SK-N-SH (cell line): Measurements from ENCODE around the gene GSTM1. TPM values are rescaled to one million over a fixed set of nuclear protein-coding genes. Genes with fewer than 3 reads are reported as not detected.

Experiments
- CTCF ChIA-PET: fragments of 300-600, 350-600 bp; formaldehyde crosslinking; extraction: SDS; loops from one replicate; lab custom pipeline; 2021; lab: Yijun Ruan, JAX
- POLR2A ChIA-PET: fragments of 350-600 bp; sonication (Branson Sonifier 250); formaldehyde crosslinking; extraction: SDS; loops from one replicate; lab custom pipeline; 2020; ENCODE audit warnings: antibody characterized with exemption, inconsistent platforms; lab: Yijun Ruan, JAX
- DNase-seq: peaks from one replicate; pipeline ENCODE4 v3.0.0; 2012
- H2AFZ ChIP-seq: fragments of 200-600 bp; sonication (generic); 2 replicates; pipeline ENCODE4 v1.8.1; 2016; ENCODE audit warnings: antibody characterized with exemption, mild to moderate bottlenecking, low read depth
- H3F3A ChIP-seq: fragments of 200-600 bp; sonication (generic); replicated peaks from 2 replicates; pipeline ENCODE3; 2016; ENCODE audit warnings: antibody characterized with exemption, mild to moderate bottlenecking; ENCODE audit not compliant: insufficient read depth
- H3K27ac ChIP-seq, 2 experiments: fragments of 200-500 bp in 1 of 2; fragments of 200-600 bp in 1 of 2; sonication (Bioruptor generic) in 1 of 2; sonication (generic), shearing (Covaris generic) in 1 of 2; 2 replicates each; pipeline versions ENCODE4 v1.5.1 to v1.6.1; 2014 to 2016; ENCODE audit warnings: low read depth in 2 of 2, inconsistent platforms in 1 of 2, low read length in 1 of 2, mild to moderate bottlenecking in 1 of 2, mixed read lengths in 1 of 2
- H3K27me3 ChIP-seq: fragments of 200-600 bp; sonication (generic), shearing (Covaris generic); 2 replicates; pipeline ENCODE4 v1.6.1; 2016; ENCODE audit warnings: mixed run types; ENCODE audit not compliant: insufficient read depth
- H3K36me3 ChIP-seq, 2 experiments: fragments of 200-500 bp in 1 of 2; fragments of 200-600 bp in 1 of 2; sonication (Bioruptor generic) in 1 of 2; sonication (generic) in 1 of 2; replicated peaks in 1 of 2; 2 replicates each; pipeline versions ENCODE3 to v1.5.1; 2014 to 2016; ENCODE audit warnings: low read length in 1 of 2, mild to moderate bottlenecking in 1 of 2; ENCODE audit not compliant: insufficient read depth in 2 of 2, control insufficient read depth in 1 of 2
- H3K4me1 ChIP-seq, 2 experiments: fragments of 200-500 bp in 1 of 2; fragments of 200-600 bp in 1 of 2; sonication (Bioruptor generic) in 1 of 2; sonication (generic), shearing (Covaris generic) in 1 of 2; 2 replicates each; pipeline versions ENCODE4 v1.5.1 to v1.6.1; 2014 to 2016; ENCODE audit warnings: low read depth in 1 of 2, low read length in 1 of 2, mixed run types in 1 of 2; ENCODE audit not compliant: insufficient read depth in 2 of 2, control insufficient read depth in 1 of 2
- H3K4me2 ChIP-seq: fragments of 200-600 bp; sonication (generic), shearing (Covaris generic); 2 replicates; pipeline ENCODE4 v1.6.1; 2017; ENCODE audit warnings: mixed run types
- H3K4me3 ChIP-seq, 2 experiments: fragments of 200-500 bp in 1 of 2; fragments of 200-600 bp in 1 of 2; sonication (Bioruptor generic) in 1 of 2; sonication (generic), shearing (Covaris generic) in 1 of 2; 2 replicates each; pipeline versions ENCODE4 v1.5.1 to v1.8.1; 2014 to 2016; ENCODE audit warnings: low read depth in 2 of 2, inconsistent platforms in 1 of 2, low read length in 1 of 2, mild to moderate bottlenecking in 1 of 2, mixed read lengths in 1 of 2, moderate library complexity in 1 of 2
- H3K79me2 ChIP-seq: fragments of 200-600 bp; sonication (generic); 2 replicates; pipeline ENCODE4 v1.8.1; 2017; ENCODE audit warnings: mild to moderate bottlenecking; ENCODE audit not compliant: insufficient read depth
- H3K9ac ChIP-seq: fragments of 200-600 bp; sonication (generic); 2 replicates; pipeline ENCODE4 v1.6.1; 2017; ENCODE audit warnings: mixed run types
- H3K9me2 ChIP-seq: fragments of 200-600 bp; sonication (generic); 2 replicates; pipeline ENCODE4 v1.6.1; 2017; ENCODE audit warnings: mixed run types
- H3K9me3 ChIP-seq: fragments of 200-600 bp; sonication (generic); 2 replicates; pipeline ENCODE4 v1.6.1; 2017; ENCODE audit warnings: mixed run types, mild to moderate bottlenecking, moderate library complexity
- H4K20me1 ChIP-seq: fragments of 200-600 bp; sonication (generic); 2 replicates; pipeline ENCODE4 v1.6.1; 2017; ENCODE audit warnings: mild to moderate bottlenecking, mixed run types; ENCODE audit not compliant: insufficient read depth
- CHD2 ChIP-seq: fragments of 150-350 bp; IDR thresholded peaks from 2 replicates; pipeline ENCODE4 v1.6.1; 2018; ENCODE audit warnings: low read length; ENCODE audit not compliant: partially characterized antibody
- CTCF ChIP-seq: fragments of 200-600 bp; sonication (generic); IDR thresholded peaks from 2 replicates; pipeline ENCODE4 v1.6.1; 2017; ENCODE audit warnings: antibody characterized with exemption, mild to moderate bottlenecking, moderate library complexity
- ELF1 ChIP-seq: IDR thresholded peaks from 2 replicates; pipeline ENCODE4 v1.4.0; 2012
- EP300 ChIP-seq, 2 experiments: IDR thresholded peaks; 2 replicates each; pipeline versions ENCODE4 v1.4.0 to v1.6.1; 2012; ENCODE audit warnings: borderline replicate concordance in 1 of 2, low read depth in 1 of 2, low read length in 1 of 2
- FOSL2 ChIP-seq: IDR thresholded peaks from 2 replicates; pipeline ENCODE4 v1.4.0; 2012; ENCODE audit warnings: low read depth, mild to moderate bottlenecking, moderate library complexity, borderline replicate concordance
- GABPA ChIP-seq: IDR thresholded peaks from 2 replicates; pipeline ENCODE4 v1.4.0; 2012; ENCODE audit warnings: low read depth, mild to moderate bottlenecking
- GATA2 ChIP-seq: sonication (generic); formaldehyde crosslinking; IDR thresholded peaks from 2 replicates; pipeline ENCODE4 v1.5.0; 2020; ENCODE audit warnings: mild to moderate bottlenecking, missing genetic modification reagents
- IRF3 ChIP-seq: fragments of 150-350 bp; IDR thresholded peaks from 2 replicates; pipeline ENCODE4 v1.6.1; 2016; ENCODE audit warnings: mild to moderate bottlenecking, low read depth, low read length
- JUND ChIP-seq: IDR thresholded peaks from 2 replicates; pipeline ENCODE4 v1.4.0; 2012
- POLR2AphosphoS5 ChIP-seq: IDR thresholded peaks from 2 replicates; pipeline ENCODE4 v1.6.1; 2012; ENCODE audit warnings: low read depth, low read length
- RCOR1 ChIP-seq: fragments of 150-350 bp; IDR thresholded peaks from 2 replicates; pipeline ENCODE4 v1.6.1; 2017; ENCODE audit warnings: antibody characterized with exemption, low read length
- RXRA ChIP-seq: IDR thresholded peaks from 2 replicates; pipeline ENCODE4 v1.4.0; 2012; ENCODE audit warnings: low read depth, mild to moderate bottlenecking, borderline replicate concordance
- SMC3 ChIP-seq: IDR thresholded peaks from 2 replicates; pipeline ENCODE4 v1.6.1; 2012; ENCODE audit warnings: low read depth, low read length, improper control_type of control experiment
- TAF1 ChIP-seq: IDR thresholded peaks from 2 replicates; pipeline ENCODE4 v1.6.1; 2012; ENCODE audit warnings: low read depth, mild to moderate bottlenecking, low read length, moderate library complexity, borderline replicate concordance
- TEAD4 ChIP-seq: IDR thresholded peaks from 2 replicates; pipeline ENCODE4 v1.4.0; 2012; ENCODE audit warnings: mild to moderate bottlenecking, borderline replicate concordance; ENCODE audit not compliant: insufficient read depth
- WGBS: methylation state at CpG from one replicate; pipeline ENCODE4 v1.1.6; 2017; ENCODE audit warnings: low lambda C conversion rate; 5-methylcytosine and 5-hydroxymethylcytosine counted together
- polyA plus RNA-seq, 3 experiments: library from polyadenylated mRNA; depleted of rRNA; stranded (reverse); fragments of >200 nt; gene quantifications; 2 replicates each; pipeline ENCODE4 v1.2.3, GENCODE V29; 2012
- TF ChIP-seq, protein P1 (sequence below): IDR thresholded peaks from 2 replicates; pipeline ENCODE4; 2012
- TF ChIP-seq, protein P2 (sequence below): IDR thresholded peaks from 2 replicates; pipeline ENCODE4 v1.4.0; 2012; ENCODE audit warnings: low read depth
- TF ChIP-seq, protein P3 (sequence below): IDR thresholded peaks from 2 replicates; pipeline ENCODE4 v1.4.0; 2012; ENCODE audit warnings: low read depth, borderline replicate concordance

Gene GSTM1
- polyA plus RNA-seq, 1 of the 3 experiments (the other 2 are of a cell fraction): not detected

GRCh38 chr1:109689844-109690405, 2.3 kb downstream of the GSTM1 start:
- Histone ChIP-seq H3K4me3 (no peak overlapping the region), H3K9ac (no peak overlapping the region), H3K9me2 (no peaks in the 10 kb centered on the region), H3K4me1 (no peaks in the 10 kb centered on the region), H3K9me3 (no peaks in the 10 kb centered on the region), H3K79me2 (no peaks in the 10 kb centered on the region), H3K4me2 (no peak overlapping the region), H2AFZ (no peak overlapping the region), H4K20me1 (no peaks in the 10 kb centered on the region), H3K27me3 (no peaks in the 10 kb centered on the region), H3K36me3 (no peaks in the 10 kb centered on the region), H3K27ac (no peak overlapping the region), H3F3A (no peaks in the 10 kb centered on the region)
- no CpG with 5 or more reads among the region's 6 CpGs for WGBS
- CTCF ChIA-PET: no interaction called here
- DNase-seq: no peak
- TF ChIP-seq POLR2AphosphoS5 (no peak), IRF3 (no peak), JUND (no peak), EP300 (IDR thresholded peaks at IDR 0.05; ENCODE audit: borderline replicate concordance in 1 of 2, low read depth in 1 of 2, low read length in 1 of 2) (no peak), GATA2 (CRISPR knock-in tag) (no peak), ELF1 (no peak), RXRA (no peak), TEAD4 (no peak), GABPA (no peak), SMC3 (no peak), FOSL2 (no peak), RCOR1 (no peak), CHD2 (no peak), TAF1 (no peak), CTCF (no peak)
- TF ChIP-seq, protein P1, sequence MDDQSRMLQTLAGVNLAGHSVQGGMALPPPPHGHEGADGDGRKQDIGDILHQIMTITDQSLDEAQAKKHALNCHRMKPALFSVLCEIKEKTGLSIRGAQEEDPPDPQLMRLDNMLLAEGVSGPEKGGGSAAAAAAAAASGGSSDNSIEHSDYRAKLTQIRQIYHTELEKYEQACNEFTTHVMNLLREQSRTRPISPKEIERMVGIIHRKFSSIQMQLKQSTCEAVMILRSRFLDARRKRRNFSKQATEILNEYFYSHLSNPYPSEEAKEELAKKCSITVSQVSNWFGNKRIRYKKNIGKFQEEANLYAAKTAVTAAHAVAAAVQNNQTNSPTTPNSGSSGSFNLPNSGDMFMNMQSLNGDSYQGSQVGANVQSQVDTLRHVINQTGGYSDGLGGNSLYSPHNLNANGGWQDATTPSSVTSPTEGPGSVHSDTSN: no peak
- TF ChIP-seq, protein P2, sequence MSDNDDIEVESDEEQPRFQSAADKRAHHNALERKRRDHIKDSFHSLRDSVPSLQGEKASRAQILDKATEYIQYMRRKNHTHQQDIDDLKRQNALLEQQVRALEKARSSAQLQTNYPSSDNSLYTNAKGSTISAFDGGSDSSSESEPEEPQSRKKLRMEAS: no peak
- TF ChIP-seq, protein P3, sequence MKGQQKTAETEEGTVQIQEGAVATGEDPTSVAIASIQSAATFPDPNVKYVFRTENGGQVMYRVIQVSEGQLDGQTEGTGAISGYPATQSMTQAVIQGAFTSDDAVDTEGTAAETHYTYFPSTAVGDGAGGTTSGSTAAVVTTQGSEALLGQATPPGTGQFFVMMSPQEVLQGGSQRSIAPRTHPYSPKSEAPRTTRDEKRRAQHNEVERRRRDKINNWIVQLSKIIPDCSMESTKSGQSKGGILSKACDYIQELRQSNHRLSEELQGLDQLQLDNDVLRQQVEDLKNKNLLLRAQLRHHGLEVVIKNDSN: no peak
- POLR2A ChIA-PET: no interaction called here
